Ascending aorta (tissue), 2 donors: ENCODE results near the gene CCDC120. TPM values are rescaled to one million over a fixed set of nuclear protein-coding genes. Genes with fewer than 3 reads are reported as not detected.

Source experiments
- DNase-seq, 2 donors: peaks; one replicate each; pipeline ENCODE4 v3.0.0-alpha.2; 2019; ENCODE audit warnings: low spot score in 2 of 2
- H3K27ac ChIP-seq, 2 donors: fragments of 200-600 bp; sonication (generic); one replicate each; pipeline ENCODE4 v1.5.1; 2016 to 2017; ENCODE audit warnings: mild to moderate bottlenecking in 1 of 2
- H3K27me3 ChIP-seq: fragments of 200-600 bp; sonication (generic); one replicate; pipeline ENCODE4 v1.5.1; 2017
- H3K36me3 ChIP-seq, 2 donors: fragments of 200-600 bp; sonication (generic); one replicate each; pipeline ENCODE4 v1.5.1; 2016
- H3K4me1 ChIP-seq, 2 donors: fragments of 200-600 bp; sonication (generic); one replicate each; pipeline ENCODE4 v1.5.1; 2016 to 2017; ENCODE audit warnings: mild to moderate bottlenecking in 1 of 2
- H3K4me3 ChIP-seq, 2 donors: fragments of 200-600 bp; sonication (generic); one replicate each; pipeline ENCODE4 v1.5.1; 2016 to 2017; ENCODE audit warnings: mild to moderate bottlenecking in 1 of 2
- H3K9me3 ChIP-seq, 2 donors: fragments of 200-600 bp; sonication (generic); one replicate each; pipeline ENCODE4 v1.5.1; 2016
- CTCF ChIP-seq, 3 experiments: fragments of 200-600 bp in 2 of 3; fragments of 450-650 bp in 1 of 3; sonication (generic) in 2 of 3; IDR thresholded peaks; one replicate each; pipeline ENCODE4 v1.5.1; 2016 to 2019; ENCODE audit warnings: antibody characterized with exemption in 3 of 3, mild to moderate bottlenecking in 1 of 3, moderate library complexity in 1 of 3
- intact Hi-C: fragments of 100-400 bp; cut with DNase I; formaldehyde crosslinking; loops from one replicate; pipeline ENCODE4 v1.15.1; 2023
- total RNA-seq: library from RNA; depleted of rRNA; stranded (reverse); fragments of >200 nt; gene quantifications from one replicate; pipeline ENCODE4 v1.1.0, GENCODE V29; 2016

Gene CCDC120
- total RNA-seq, 1 donor from 2014 or later: 0.11 TPM

GRCh38 chrX:49064303-49064702 lies 5.5 kb downstream of the CCDC120 start:
- no peaks in the 10 kb centered on the region for H3K4me1 ChIP-seq
- H3K36me3 ChIP-seq: peaks cover 5 to 11% of the 10 kb centered on the region in 2 donors
- no peak for DNase-seq
- no peak for TF ChIP-seq CTCF (IDR thresholded peaks at IDR 0.05)
- H3K27ac ChIP-seq: no peak overlapping the region
- intact Hi-C loops: no loop called here
- no peaks in the 10 kb centered on the region for H3K9me3 ChIP-seq
- H3K4me3 ChIP-seq: no peak overlapping the region
- H3K27me3 ChIP-seq: no peaks in the 10 kb centered on the region

GRCh38 chrX:49064735-49065134 lies 5.9 kb downstream of the CCDC120 start:
- no peaks in the 10 kb centered on the region for H3K27me3 ChIP-seq
- no peak overlapping the region for H3K27ac ChIP-seq
- H3K4me3 ChIP-seq: no peak overlapping the region
- H3K9me3 ChIP-seq: no peaks in the 10 kb centered on the region
- H3K4me1 ChIP-seq: no peaks in the 10 kb centered on the region
- no peak for TF ChIP-seq CTCF (IDR thresholded peaks at IDR 0.05)
- intact Hi-C loops: no loop called here
- DNase-seq: no peak
- peaks cover 5 to 11% of the 10 kb centered on the region in 2 donors for H3K36me3 ChIP-seq

GRCh38 chrX:49066278-49066677 lies 7.5 kb downstream of the CCDC120 start:
- DNase-seq: no peak
- intact Hi-C loops: no loop called here
- Histone ChIP-seq H3K36me3 (peaks cover 5 to 11% of the 10 kb centered on the region in 2 donors), H3K4me1 (no peaks in the 10 kb centered on the region), H3K4me3 (no peak overlapping the region), H3K27ac (no peak overlapping the region), H3K9me3 (no peaks in the 10 kb centered on the region), H3K27me3 (no peaks in the 10 kb centered on the region)
- TF ChIP-seq CTCF (IDR thresholded peaks at IDR 0.05): no peak

GRCh38 chrX:49066690-49067089 lies 7.9 kb downstream of the CCDC120 start:
- Histone ChIP-seq H3K27ac (no peak overlapping the region), H3K9me3 (no peaks in the 10 kb centered on the region), H3K4me3 (no peak overlapping the region), H3K4me1 (no peaks in the 10 kb centered on the region), H3K36me3 (peaks cover 5 to 11% of the 10 kb centered on the region in 2 donors), H3K27me3 (no peaks in the 10 kb centered on the region)
- no peak for DNase-seq
- intact Hi-C loops: no loop called here
- TF ChIP-seq CTCF (IDR thresholded peaks at IDR 0.05): no peak

GRCh38 chrX:49067285-49068120 lies 8.7 kb downstream of the CCDC120 start:
- TF ChIP-seq CTCF (IDR thresholded peaks at IDR 0.05): no peak
- H3K4me3 ChIP-seq: no peak overlapping the region
- no peaks in the 10 kb centered on the region for H3K27me3 ChIP-seq
- intact Hi-C loops: no loop called here
- H3K27ac ChIP-seq: no peak overlapping the region
- peaks cover 3 to 11% of the 10 kb centered on the region in 2 donors for H3K36me3 ChIP-seq
- H3K9me3 ChIP-seq: no peaks in the 10 kb centered on the region
- no peaks in the 10 kb centered on the region for H3K4me1 ChIP-seq
- DNase-seq: no peak
